GM19395 (cell line): ENCODE results near the gene UGT1A8.
"Not testable (repeated sequence)": the region's sequence is repeated elsewhere in the genome, so short reads cannot be mapped to it uniquely, and the experiment has no call there.

Experiments
- ATAC-seq: cut with Tn5 transposase; IDR thresholded peaks from one replicate; pipeline ENCODE4 v1.9.1; 2021; ENCODE audit warnings: mild to moderate bottlenecking, moderate library complexity; ENCODE audit not compliant: unreplicated experiment

Gene UGT1A8

DNA sequence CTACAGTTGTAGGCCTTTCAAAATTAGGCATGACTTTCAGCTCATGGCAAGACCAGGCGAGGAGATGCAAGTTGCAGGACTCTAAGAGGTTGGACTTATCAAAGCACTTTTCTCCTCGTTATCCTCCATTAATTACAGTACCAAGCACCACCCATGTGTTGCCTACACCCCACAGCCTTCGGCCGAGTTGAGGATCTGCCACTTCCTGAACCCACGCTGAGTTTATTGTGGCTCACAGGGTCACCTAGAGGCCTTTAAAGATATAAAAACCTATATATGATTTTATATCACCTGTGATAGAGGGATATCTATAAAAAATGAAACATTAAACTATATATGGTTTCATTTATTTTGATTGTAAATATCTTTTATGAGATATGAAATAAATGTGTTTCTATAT, 21.4 kb downstream of the UGT1A8 start:
- ATAC-seq = no peak

DNA sequence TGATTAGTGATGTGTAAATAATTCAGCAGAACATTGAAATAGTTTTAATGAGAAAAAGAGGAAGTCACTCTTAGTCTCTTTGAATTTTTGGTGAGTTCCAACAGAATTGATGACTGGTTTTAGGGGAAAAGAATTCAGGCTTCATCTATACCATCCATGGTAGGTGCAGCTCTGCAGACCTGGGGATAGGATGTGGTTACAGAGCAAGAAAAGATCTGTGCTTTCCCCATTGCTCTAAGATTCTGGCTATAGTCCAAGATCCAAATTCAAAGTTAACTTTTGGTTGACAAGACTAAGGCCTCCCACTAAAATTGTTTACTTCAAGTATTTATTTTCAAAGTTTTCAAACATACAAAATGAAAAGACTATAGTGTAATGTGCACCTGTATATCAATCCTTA, 22.4 kb downstream of the UGT1A8 start:
- no peak for ATAC-seq

DNA sequence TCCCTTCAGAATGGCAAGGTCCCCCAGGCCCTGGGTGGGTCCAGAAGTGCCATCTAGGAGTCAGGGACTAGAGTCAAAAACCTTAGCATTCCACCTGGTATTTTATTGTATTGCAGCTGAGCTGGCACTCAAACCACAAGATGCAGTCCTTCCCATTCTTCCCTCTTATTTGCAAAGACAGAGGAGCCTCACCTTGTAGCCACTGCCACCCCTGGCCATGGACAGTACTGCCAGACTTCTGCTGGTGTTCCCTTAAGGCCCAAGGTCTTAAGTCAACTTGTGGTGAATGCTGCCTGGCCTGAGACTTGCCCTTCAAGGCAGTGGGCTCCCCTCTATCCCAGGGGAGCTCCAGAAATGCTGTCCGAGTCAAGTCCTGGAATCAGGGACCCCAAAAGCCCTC, 25.7 kb downstream of the UGT1A8 start:
- no peak for ATAC-seq

DNA sequence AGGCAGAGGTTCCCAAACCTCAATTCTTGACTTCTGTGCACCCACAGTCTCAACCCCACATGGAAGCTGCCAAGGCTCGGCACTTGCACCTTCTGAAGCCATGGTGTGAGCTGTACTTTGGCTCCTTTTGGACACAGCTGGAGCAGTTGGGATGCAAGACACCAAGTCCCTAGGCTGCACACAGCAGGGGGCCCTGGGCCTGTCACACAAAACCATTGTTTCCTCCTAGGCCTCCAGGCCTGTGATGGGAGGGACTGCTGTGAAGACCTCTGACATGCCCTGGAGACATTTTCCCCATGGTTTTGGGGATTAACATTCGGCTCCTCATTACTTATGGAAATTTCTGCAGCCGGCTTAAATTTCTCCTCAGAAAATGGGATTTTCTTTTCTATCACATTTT, 28.6 kb downstream of the UGT1A8 start:
- not testable (repeated sequence) for ATAC-seq

DNA sequence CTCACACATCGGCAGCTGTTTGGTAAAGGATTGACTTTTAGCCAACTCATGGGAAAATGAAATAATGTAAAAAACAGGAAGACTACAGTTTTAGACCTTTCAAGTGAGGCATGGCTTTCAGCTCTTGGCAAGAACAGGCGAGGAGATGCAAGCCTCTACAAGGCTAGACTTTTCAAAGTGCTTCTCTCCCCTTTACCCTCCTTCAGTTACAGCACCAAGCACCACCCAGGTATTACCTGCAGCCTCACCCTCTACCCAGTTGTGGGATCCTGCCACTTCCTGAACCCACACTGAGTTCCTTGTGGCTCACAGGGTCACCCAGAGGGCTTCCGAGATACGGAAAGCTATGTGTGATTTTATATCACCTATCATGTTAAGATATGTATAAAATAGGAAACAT, 33.5 kb downstream of the UGT1A8 start:
- no peak for ATAC-seq

DNA sequence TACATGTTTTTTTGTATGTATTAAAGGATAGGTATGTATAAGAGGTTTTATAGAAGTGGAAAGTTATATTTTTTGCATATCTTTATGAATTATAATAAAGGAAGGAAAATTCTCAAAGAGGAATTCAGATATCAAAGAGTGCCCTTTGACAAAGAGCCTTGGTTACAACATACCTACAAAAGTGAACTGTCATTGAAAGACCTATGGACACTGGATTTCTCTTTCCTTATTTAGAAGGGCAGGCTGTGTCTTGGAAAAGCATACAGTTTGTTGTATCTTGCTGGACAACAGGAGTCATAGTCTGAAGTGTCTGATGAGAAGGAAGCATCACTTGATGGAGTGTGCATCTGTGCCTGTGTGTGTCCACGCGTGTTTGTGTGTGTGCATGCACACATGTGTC, 34.0 kb downstream of the UGT1A8 start:
- no peak for ATAC-seq

DNA sequence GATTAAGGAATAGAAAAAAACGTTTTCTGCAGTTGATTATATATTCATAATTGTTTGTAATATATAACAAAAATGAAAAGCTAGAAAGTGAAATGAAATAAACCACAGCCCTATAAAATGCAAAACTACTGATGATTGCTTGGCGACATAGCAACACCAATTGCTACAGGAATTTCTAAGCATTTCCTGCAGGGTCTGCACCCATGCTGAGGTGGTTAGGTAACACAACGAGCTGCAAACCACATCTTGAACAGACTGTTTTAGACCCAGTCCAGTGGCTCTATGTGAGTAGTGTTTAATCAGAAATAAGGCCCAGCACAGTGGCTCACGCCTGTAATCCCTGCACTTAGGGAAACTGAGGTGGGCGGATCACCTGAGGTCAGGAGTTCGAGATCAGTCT, 37.1 kb downstream of the UGT1A8 start:
- no peak for ATAC-seq

DNA sequence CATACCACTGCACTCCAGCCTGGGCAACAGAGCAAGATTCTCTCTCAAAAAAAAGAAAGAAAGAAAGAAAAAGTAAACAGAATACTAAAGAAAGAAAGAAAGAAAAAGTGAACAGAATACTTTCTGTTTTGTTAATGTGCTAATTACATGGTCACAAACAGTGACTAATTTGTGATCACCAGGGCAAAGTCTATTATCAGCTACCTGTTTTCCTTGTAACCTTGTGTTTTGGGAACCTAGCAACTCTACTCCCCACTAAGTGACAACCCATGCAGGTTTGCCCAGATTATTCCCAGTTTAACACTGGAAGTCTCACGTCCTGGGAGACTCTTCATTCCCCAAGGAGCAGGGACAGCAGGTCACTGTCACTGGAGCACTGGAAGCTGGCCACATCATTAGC, 37.6 kb downstream of the UGT1A8 start:
- no peak for ATAC-seq

DNA sequence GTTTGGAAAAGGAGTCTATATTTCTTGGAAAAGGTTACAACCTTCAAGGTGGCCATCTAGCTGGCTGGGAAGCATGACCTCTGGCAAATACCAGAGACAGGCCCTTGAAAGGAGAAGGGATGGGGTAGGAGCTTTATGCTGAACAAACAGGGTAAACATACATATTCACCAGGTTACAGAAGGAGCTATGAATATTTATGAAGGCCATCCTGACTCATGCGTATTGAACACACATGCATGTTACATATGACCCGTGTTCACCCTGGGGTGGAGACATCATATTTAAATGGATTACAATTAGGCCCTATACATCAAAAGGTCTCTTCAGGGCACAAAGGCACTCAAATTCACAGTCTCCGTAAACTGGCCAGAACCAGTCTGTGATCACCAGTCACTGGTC, 38.5 kb downstream of the UGT1A8 start:
- ATAC-seq = not testable (repeated sequence)

DNA sequence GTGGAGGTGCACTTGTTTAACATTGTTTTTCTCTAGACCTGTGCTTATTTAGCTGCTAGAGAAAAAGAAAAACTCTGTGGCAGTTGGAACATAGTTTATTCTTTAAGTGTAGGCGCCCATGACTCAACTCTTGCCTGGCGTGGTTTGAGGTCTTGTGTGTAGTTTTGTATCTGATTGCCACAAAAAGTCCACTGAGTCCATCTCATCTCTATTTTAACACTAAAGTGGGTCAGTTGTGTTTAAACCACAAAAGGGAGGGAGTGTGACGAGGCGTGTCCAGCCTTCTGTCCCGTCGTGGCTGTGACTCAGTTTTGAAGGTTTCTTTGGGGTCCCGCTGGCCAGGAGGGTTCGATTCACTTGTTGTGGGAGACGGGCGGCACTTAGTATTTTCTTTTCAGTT, 39.0 kb downstream of the UGT1A8 start:
- ATAC-seq = no peak

DNA sequence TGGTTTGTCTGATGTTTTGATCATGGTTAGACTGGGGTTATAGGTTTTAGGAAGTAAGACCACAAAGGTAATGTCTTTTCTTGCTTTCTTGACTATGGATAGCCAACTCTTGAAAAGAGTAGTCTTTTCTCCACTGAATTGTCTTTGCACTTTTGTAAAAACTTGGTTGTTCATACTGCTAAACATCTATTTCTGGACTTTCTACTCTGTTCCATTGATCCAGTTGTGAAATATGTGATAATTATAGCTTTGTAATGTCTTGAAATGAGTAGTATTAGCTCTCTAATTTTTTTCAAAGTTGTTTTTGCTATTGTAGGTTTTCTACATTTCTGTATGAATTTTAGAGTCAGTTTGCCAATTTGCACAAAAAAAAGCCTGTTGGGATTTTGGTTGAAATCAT, 41.2 kb downstream of the UGT1A8 start:
- no peak for ATAC-seq

DNA sequence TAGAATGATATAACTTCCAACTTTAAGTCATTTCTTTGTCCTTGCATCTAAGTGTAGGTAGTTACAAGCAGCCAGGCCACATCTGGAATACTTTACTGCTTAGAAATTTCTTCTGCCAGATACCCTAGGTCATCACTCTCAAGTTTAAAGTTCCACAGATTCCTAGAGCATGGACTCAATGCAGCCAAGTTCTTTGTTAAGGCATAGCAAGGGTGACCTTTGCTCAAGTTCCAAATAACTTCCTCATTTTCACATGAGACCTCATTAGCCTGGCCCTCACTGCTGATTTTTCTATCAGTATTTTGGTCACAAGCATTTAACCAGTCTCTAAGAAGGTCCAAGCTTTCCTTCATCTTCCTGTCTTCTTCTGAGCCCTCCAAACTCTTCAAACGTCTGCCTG, 46.5 kb downstream of the UGT1A8 start:
- no peak for ATAC-seq

DNA sequence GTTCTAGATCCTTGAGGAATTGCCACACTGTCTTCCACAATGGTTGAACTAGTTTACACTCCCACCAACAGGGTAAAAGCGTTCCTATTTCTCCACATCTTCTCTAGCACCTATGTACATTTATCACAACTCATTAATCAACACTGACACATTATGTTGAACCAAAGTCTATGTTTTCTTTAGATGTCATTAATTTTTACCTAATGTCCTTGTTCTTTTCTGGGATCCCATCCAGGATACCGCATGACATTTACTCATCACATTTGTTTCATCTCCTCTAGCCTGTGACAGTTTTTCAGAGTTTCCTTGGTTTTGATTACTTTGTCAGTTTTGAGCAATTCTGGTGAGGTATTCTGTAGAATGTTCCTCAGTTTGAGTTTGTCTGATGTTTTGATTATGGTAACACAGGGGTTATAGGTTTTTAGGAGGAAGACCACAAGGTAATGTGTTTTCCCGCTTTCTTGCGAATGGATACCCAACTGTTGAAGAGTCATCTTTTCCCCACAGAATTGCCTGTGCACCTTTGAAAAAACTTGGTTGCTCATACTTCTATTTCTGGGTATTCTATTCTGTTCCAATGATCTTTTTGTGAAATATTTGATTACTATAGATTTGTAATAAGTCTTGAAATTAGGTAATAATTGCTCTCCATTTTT, 51.3 kb downstream of the UGT1A8 start:
- ATAC-seq = no peak

DNA sequence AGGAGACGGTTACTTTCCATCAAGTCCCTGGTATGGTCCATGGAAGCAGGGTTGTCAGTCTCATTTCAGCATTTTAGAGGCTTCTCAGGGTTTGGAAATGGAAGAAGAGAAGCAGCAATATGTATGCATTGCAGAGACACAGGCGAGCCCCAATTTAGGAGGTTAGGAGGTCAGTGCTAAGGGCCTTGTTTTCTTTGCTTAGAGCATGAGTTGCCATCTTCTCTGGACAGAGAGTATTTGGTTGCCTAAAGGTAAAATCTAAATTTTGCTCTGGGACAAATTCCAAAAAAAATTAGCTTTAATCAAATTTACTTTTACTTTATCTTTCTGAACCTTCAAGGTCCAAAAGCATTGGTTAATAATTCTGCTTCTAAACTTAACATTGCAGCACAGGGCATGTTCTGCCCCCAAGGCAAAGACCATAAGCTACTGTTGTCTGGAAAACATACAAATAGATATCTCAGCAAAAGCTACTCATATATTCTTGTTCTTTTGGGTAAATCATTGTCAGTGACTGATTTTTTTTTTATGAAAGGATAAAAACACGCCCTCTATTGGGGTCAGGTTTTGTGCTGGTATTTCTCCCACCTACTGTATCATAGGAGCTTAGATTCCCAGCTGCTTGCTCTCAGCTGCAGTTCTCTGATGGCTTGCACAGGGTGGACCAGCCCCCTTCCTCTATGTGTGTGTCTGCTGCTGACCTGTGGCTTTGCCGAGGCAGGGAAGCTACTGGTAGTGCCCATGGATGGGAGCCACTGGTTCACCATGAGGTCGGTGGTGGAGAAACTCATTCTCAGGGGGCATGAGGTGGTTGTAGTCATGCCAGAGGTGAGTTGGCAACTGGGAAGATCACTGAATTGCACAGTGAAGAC, 54.1 kb downstream of the UGT1A8 start, which contains the start of gene UGT1A9:
UGT1A9 (plus strand) TSS at position 609 of the 872 bp plus-strand sequence; CDS start at position 646, 37 bp downstream.
- ATAC-seq = no peak

DNA sequence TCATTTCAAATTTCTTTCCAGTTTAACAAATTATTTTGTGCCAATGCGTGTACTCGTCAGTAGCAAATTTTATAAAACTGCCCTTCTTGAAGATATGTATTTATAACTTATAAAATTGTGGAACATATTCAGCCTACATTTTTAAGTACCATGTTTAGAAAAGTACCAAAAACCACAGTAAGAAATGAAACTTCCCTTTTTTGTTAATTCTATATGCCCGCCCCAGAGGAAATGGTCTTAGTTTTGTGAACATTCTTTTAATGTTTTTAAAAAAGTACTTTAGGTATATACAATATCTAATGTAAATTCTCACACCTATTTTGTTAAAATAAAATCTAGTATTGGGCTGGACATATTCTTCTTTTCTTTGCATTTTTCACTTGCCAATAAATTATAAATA, 55.5 kb downstream of the UGT1A8 start:
- no peak for ATAC-seq

DNA sequence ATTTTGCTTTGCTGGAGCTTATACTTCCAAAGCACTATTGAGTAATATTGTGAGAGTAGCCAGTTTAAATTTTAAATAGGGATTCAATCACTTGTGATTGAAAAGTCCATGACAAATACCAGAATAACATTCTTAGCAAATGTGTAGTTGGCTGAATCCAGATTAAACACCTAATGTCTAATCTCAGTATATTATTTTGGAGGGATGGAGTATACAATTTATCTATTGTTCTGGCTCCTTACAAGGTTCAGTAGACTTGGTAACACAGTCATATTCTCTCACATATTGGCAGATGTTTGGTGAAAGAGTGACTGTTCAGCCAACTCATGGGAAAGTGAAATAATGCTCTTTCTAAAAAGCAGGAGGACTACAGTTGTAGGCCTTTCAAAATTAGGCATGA, 56.5 kb downstream of the UGT1A8 start:
- ATAC-seq = no peak

DNA sequence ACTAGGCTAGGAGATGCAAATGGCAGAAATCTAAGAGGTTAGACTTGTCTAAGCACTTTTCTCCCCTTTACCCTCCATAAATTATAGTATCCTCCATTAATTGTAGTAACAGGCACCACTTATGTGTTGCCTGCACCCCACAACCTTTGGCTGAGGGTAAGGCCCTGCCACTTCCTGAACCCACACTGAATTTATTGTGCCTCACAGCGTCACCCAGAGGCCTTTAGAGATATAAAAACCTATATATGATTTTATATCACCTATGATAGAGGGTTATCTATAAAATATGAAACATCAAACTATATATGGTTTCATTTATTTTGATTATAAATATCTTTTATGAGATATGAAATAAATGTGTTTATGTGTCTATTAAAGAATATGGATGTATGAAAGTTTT, 56.9 kb downstream of the UGT1A8 start:
- no peak for ATAC-seq

DNA sequence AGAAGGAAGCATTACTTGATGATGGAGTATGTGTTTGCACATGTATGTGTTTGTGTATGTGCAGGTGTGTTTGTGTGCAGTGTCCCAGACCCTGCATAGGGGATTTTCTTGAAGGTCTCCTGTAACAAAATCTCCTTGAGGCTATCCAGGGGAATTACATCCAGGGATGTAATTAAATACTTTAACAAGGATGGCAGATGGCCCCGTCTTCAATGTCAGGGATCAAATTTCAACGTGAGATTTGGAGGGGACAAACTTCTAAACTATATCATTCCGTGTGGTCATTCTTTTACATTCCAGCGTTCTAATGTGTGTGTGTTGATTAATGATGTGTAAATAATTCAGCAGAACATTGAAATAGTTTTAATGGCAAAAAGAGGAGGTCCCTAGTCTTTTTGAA, 57.6 kb downstream of the UGT1A8 start:
- ATAC-seq = no peak

DNA sequence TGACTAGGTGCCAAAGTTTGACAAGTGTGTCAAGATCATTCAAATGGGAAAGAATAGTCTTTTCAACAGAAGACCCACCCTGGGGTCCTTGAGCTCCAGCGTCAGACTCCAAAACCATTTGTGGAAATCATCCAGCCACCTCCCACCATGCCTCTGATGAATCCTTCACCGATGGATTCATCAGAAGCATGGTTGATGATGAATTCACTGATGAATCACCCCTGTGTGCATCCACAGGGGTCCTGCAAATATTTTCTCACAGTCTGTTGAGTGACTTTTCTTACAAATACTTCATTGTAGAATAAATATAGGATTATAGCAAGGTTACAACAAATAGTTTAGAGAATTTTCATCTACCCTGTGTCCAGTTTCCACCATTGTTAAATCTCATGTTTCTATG, 58.6 kb downstream of the UGT1A8 start:
- no peak for ATAC-seq

DNA sequence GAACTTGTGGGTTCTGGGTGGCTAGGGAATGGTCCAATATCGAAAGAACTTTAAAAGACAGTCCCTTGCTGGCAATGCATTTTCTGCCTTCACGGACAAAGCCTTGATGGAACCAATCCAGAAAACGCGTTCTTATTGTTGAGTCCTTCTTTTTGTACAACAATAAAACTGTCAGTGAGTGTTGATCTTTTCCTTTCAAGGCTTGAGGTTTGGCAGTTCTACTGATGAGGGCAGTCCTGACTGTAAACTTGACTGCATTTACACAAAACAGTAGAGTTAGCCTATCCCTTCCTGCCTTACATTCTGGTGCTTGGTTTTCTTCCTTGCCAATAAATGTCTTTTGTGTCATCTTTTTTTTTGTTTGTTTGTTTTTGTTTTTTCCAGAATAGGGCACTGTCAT, 61.8 kb downstream of the UGT1A8 start:
- ATAC-seq = no peak

DNA sequence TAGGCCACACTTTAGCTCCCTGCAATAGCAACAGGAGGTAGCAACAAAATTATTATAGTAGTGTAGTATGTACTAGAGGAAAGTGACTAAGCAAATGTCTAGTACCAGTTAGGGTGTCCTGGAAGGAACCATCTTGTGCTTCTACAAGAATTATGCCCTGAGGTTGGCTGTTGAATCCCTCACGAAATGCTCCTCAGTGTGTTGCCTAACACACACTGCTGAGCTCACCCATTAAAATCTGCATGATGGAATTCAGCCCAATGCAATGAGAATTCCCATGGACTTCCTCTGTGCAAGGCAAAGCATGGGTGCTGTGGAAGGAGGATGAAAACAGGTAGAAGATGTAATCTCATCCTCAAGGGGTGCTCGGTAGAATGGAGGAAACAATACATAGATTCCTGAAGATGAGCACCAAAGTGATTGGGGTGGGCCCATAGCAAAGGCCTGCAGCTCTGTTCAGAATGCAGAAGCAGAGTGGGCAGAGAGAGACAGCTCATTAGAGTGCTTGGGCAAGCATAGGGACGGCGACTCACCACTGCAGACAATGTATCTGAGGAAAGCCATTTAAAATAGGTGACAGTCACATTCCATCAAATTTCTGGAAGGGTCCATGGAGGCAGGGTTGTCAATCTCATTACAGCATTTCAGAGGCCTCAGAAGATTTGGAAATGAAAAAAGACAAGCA, 63.1 kb downstream of the UGT1A8 start:
- no peak for ATAC-seq
